ENCODE results near the gene GJA4.
A peak's percentile ranks its signal among the peaks of the same experiment; 100 is the strongest.

Gene GJA4

DNA sequence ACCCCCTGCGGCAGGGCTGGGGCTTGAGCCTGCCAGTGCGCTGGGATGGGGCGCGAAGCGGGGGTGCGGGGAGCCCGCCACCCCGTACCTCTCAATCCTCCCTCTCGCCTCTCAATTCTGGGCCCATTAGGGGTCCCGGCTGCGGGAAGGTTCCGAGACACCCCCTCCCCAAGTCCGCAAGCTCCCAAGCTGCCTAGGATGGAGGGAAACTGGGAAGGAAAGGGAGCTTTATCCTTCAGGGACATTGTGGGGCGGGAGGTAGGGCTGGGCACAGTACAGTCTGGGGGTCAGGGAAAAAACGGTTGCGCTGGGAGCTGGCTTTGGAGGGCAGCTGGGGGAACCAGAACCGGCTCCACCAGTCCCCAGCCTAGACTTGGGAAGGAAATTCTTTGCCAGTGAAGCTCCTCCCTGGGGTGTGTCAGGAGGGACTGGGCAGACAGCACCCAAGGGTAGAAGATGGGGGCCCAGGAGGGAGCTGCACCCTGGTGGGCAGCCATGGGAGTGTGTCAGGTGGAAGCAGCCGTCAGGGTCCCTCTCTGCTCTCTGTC is 10.9 kb upstream of the GJA4 start:
- H3K27ac ChIP-seq = no peak overlapping the region
- no peaks in the 10 kb centered on the region for H3K9me3 ChIP-seq (ENCODE audit: control insufficient read depth, low read length)
- H3K27me3 ChIP-seq (ENCODE audit: control insufficient read depth, insufficient read depth, low read length) = no peaks in the 10 kb centered on the region
- TF ChIP-seq CTCF (IDR thresholded peaks at IDR 0.05) = no peak
- H3K4me3 ChIP-seq (ENCODE audit: low read depth, low read length) = no peak overlapping the region
- H3K79me2 ChIP-seq = no peaks in the 10 kb centered on the region
- no peak overlapping the region for H3K9ac ChIP-seq
- H3K4me1 ChIP-seq = no peaks in the 10 kb centered on the region
- H2AFZ ChIP-seq = peak overlapping the region; percentile 27
- H3K36me3 ChIP-seq (ENCODE audit: control insufficient read depth, insufficient read depth, low read length) = no peaks in the 10 kb centered on the region
- H3K4me2 ChIP-seq (ENCODE audit: low read length) = peak overlapping the region; percentile 53

GRCh38 chr1:34784751-34785221 is 8.0 kb upstream of the GJA4 start:
- no peak overlapping the region for H3K4me2 ChIP-seq (ENCODE audit: low read length)
- no peak overlapping the region for H2AFZ ChIP-seq
- no peak overlapping the region for H3K4me3 ChIP-seq (ENCODE audit: low read depth, low read length)
- no peak overlapping the region for H3K27ac ChIP-seq
- no peaks in the 10 kb centered on the region for H3K79me2 ChIP-seq
- H3K27me3 ChIP-seq (ENCODE audit: control insufficient read depth, insufficient read depth, low read length) = no peaks in the 10 kb centered on the region
- H3K36me3 ChIP-seq (ENCODE audit: control insufficient read depth, insufficient read depth, low read length) = no peaks in the 10 kb centered on the region
- H3K9me3 ChIP-seq (ENCODE audit: control insufficient read depth, low read length) = no peaks in the 10 kb centered on the region
- no peaks in the 10 kb centered on the region for H3K4me1 ChIP-seq
- TF ChIP-seq CTCF (IDR thresholded peaks at IDR 0.05) = no peak
- no peak overlapping the region for H3K9ac ChIP-seq

DNA sequence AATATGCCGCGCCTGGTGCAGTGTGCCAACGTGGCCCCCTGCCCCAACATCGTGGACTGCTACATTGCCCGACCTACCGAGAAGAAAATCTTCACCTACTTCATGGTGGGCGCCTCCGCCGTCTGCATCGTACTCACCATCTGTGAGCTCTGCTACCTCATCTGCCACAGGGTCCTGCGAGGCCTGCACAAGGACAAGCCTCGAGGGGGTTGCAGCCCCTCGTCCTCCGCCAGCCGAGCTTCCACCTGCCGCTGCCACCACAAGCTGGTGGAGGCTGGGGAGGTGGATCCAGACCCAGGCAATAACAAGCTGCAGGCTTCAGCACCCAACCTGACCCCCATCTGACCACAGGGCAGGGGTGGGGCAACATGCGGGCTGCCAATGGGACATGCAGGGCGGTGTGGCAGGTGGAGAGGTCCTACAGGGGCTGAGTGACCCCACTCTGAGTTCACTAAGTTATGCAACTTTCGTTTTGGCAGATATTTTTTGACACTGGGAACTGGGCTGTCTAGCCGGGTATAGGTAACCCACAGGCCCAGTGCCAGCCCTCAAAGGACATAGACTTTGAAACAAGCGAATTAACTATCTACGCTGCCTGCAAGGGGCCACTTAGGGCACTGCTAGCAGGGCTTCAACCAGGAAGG is 7.4 kb upstream of the GJA4 start:
- H3K4me3 ChIP-seq (ENCODE audit: low read depth, low read length) = no peak overlapping the region
- no peaks in the 10 kb centered on the region for H3K9me3 ChIP-seq (ENCODE audit: control insufficient read depth, low read length)
- H3K9ac ChIP-seq = no peak overlapping the region
- H3K36me3 ChIP-seq (ENCODE audit: control insufficient read depth, insufficient read depth, low read length) = no peaks in the 10 kb centered on the region
- H3K4me2 ChIP-seq (ENCODE audit: low read length) = no peak overlapping the region
- H3K27me3 ChIP-seq (ENCODE audit: control insufficient read depth, insufficient read depth, low read length) = no peaks in the 10 kb centered on the region
- H3K4me1 ChIP-seq = no peaks in the 10 kb centered on the region
- H3K79me2 ChIP-seq = no peaks in the 10 kb centered on the region
- no peak overlapping the region for H3K27ac ChIP-seq
- no peak for TF ChIP-seq CTCF (IDR thresholded peaks at IDR 0.05)
- no peak overlapping the region for H2AFZ ChIP-seq

DNA sequence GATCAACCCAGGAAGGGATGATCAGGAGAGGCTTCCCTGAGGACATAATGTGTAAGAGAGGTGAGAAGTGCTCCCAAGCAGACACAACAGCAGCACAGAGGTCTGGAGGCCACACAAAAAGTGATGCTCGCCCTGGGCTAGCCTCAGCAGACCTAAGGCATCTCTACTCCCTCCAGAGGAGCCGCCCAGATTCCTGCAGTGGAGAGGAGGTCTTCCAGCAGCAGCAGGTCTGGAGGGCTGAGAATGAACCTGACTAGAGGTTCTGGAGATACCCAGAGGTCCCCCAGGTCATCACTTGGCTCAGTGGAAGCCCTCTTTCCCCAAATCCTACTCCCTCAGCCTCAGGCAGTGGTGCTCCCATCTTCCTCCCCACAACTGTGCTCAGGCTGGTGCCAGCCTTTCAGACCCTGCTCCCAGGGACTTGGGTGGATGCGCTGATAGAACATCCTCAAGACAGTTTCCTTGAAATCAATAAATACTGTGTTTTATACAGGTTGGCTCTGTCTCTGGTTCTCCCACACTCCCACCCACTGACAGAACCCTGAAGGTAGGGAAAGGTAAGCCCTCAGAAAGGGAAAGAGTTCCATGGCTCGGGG is 6.8 kb upstream of the GJA4 start:
- no peak overlapping the region for H3K9ac ChIP-seq
- no peak overlapping the region for H3K4me3 ChIP-seq (ENCODE audit: low read depth, low read length)
- no peak overlapping the region for H3K27ac ChIP-seq
- no peaks in the 10 kb centered on the region for H3K36me3 ChIP-seq (ENCODE audit: control insufficient read depth, insufficient read depth, low read length)
- no peaks in the 10 kb centered on the region for H3K27me3 ChIP-seq (ENCODE audit: control insufficient read depth, insufficient read depth, low read length)
- H2AFZ ChIP-seq = no peak overlapping the region
- H3K4me2 ChIP-seq (ENCODE audit: low read length) = no peak overlapping the region
- TF ChIP-seq CTCF (IDR thresholded peaks at IDR 0.05) = no peak
- no peaks in the 10 kb centered on the region for H3K9me3 ChIP-seq (ENCODE audit: control insufficient read depth, low read length)
- H3K4me1 ChIP-seq = no peaks in the 10 kb centered on the region
- no peaks in the 10 kb centered on the region for H3K79me2 ChIP-seq

All from parathyroid adenoma (tissue), 2 donors.